Body of pancreas (tissue), 4 donors: ENCODE measurements around the gene CD80.

Source experiments
- POLR2A ChIP-seq, 3 donors: fragments of 450-650 bp; IDR thresholded peaks; one replicate each; pipeline ENCODE4 v1.6.1; 2016; ENCODE audit warnings: antibody characterized with exemption in 3 of 3, mild to moderate bottlenecking in 2 of 3
- TF ChIP-seq, protein P1 (sequence below), 7 experiments: fragments of 450-650 bp in 4 of 7; fragments of 200-600 bp in 3 of 7; sonication (generic) in 3 of 7; IDR thresholded peaks; one replicate each; pipeline ENCODE4 v1.5.1; 2016 to 2019; ENCODE audit warnings: antibody characterized with exemption in 7 of 7

DNA sequence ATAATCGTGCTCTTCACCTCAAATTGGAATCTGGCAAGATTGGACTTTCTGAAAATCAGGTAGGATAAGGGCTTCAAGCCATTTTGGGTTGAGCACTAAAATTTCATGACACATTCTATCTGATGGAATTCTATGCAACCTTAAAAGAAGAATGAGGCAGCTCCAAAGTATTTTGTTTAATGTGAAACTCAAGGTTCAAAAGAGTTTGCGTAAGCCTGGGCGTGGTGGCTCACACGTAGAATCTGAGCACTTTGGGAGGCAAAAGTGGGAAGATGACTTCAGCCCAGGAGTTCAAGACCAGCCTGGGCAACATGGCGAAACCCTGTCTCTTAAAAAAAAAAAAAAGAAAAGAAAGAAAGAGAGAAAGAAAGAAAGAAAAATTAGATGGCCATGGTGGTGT lies 34.7 kb upstream of the CD80 start:
- no peak for TF ChIP-seq POLR2A (IDR thresholded peaks at IDR 0.05)
- TF ChIP-seq, protein P1, sequence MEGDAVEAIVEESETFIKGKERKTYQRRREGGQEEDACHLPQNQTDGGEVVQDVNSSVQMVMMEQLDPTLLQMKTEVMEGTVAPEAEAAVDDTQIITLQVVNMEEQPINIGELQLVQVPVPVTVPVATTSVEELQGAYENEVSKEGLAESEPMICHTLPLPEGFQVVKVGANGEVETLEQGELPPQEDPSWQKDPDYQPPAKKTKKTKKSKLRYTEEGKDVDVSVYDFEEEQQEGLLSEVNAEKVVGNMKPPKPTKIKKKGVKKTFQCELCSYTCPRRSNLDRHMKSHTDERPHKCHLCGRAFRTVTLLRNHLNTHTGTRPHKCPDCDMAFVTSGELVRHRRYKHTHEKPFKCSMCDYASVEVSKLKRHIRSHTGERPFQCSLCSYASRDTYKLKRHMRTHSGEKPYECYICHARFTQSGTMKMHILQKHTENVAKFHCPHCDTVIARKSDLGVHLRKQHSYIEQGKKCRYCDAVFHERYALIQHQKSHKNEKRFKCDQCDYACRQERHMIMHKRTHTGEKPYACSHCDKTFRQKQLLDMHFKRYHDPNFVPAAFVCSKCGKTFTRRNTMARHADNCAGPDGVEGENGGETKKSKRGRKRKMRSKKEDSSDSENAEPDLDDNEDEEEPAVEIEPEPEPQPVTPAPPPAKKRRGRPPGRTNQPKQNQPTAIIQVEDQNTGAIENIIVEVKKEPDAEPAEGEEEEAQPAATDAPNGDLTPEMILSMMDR (IDR thresholded peaks at IDR 0.05): no peak
